ENCODE measurements around the gene RASGRF2. TPM values are rescaled to one million over a fixed set of nuclear protein-coding genes. Genes with fewer than 3 reads are reported as not detected.

RASGRF2 gene
- total and polyA plus RNA-seq, 2 of the 8 experiments (the other 6 are each of a cell fraction or from before 2014, with no cell fraction given) = 2.6 to 29.5 TPM

- H2AK5ac ChIP-seq (ENCODE audit: low read depth, low read length) = no peak overlapping the region
- no peak for FAIRE-seq
- H3K4me1 ChIP-seq (replicated peaks in 1 of 4; ENCODE audit: control insufficient read depth in 3 of 4, insufficient read depth in 4 of 4, low read length in 3 of 4) = no peaks in the 10 kb centered on the region
- H3K36me3 ChIP-seq (ENCODE audit: control insufficient read depth in 2 of 4, insufficient read depth in 4 of 4, low read length in 3 of 4) = no peaks in the 10 kb centered on the region
- ChIA-PET POLR2A (ENCODE audit: partially characterized antibody) (no interaction called here), CTCF (ENCODE audit: partially characterized antibody) (interaction anchor here (0.6 to 1.5 kb wide), 7 partner anchors 13 to 264 kb away, joined by 3 to 5 read pairs (median 4); no protein-coding TSS in a partner anchor)
- no peak overlapping the region for H2BK120ac ChIP-seq (replicated peaks; ENCODE audit: low read depth, low read length)
- no peak overlapping the region for H2BK20ac ChIP-seq (ENCODE audit: low read length)
- H3K79me2 ChIP-seq (ENCODE audit: control insufficient read depth in 1 of 2, insufficient read depth in 2 of 2, low read length in 2 of 2) = no peaks in the 10 kb centered on the region
- no peak overlapping the region for H4K91ac ChIP-seq (replicated peaks; ENCODE audit: insufficient read length, low read length)
- no peak overlapping the region for H2BK12ac ChIP-seq (ENCODE audit: low read depth, low read length)
- H4K8ac ChIP-seq (ENCODE audit: extremely low read depth, insufficient read depth, low read length) = no peak overlapping the region
- H3K4me3 ChIP-seq (ENCODE audit: extremely low read depth in 1 of 4, insufficient read depth in 2 of 4, low read depth in 3 of 4, low read length in 4 of 4) = no peak overlapping the region
- H3K23me2 ChIP-seq (ENCODE audit: low read depth, low read length) = no peaks in the 10 kb centered on the region
- H2AFZ ChIP-seq (ENCODE audit: low read length) = no peak overlapping the region
- 79% methylated on average over 4 of the region's 4 CpGs; no CpG with 5 or more reads in 1 of the 2 experiments for WGBS, 2 experiments (ENCODE audit: extremely low coverage in 1 of 2, insufficient coverage in 1 of 2, insufficient read length in 1 of 2, insufficient replicate concordance in 2 of 2, low coverage in 1 of 2, low lambda C conversion rate in 2 of 2, missing lambda C conversion rate in 1 of 2)
- no peak overlapping the region for H3K18ac ChIP-seq (ENCODE audit: extremely low read depth, low read length)
- no peaks in the 10 kb centered on the region for H3K79me1 ChIP-seq (ENCODE audit: low read depth, low read length)
- H4K5ac ChIP-seq (ENCODE audit: insufficient read length, low read depth, low read length) = no peak overlapping the region
- H3K27me3 ChIP-seq (replicated peaks in 1 of 4; ENCODE audit: control insufficient read depth in 3 of 4, extremely low read depth in 1 of 4, insufficient read depth in 3 of 4, low read length in 3 of 4) = no peaks in the 10 kb centered on the region
- H3K4me2 ChIP-seq (ENCODE audit: insufficient read depth in 1 of 2, low read depth in 2 of 2, low read length in 2 of 2) = no peak overlapping the region
- no peak overlapping the region for H3K27ac ChIP-seq (ENCODE audit: low read depth, low read length)
- H3K9ac ChIP-seq (replicated peaks in 1 of 4; ENCODE audit: extremely low read depth in 1 of 4, low read depth in 3 of 4, low read length in 3 of 4) = no peak overlapping the region
- no peak overlapping the region for H3K56ac ChIP-seq (replicated peaks; ENCODE audit: insufficient read length, low read depth, low read length)
- no peaks in the 10 kb centered on the region for H4K20me1 ChIP-seq (replicated peaks in 1 of 2; ENCODE audit: control insufficient read depth in 1 of 2, insufficient read depth in 2 of 2, low read length in 2 of 2)
- no peak overlapping the region for H3K23ac ChIP-seq (ENCODE audit: insufficient read length)
- no peak for DNase-seq (ENCODE audit: low read depth in 1 of 2, low spot score in 2 of 2)
- TF ChIP-seq SP2 (IDR thresholded peaks at IDR 0.05; ENCODE audit: low read length) = no peak
- TF ChIP-seq JUND (IDR thresholded peaks at IDR 0.05; ENCODE audit: low read length) = no peak
- no peak for TF ChIP-seq GABPA (IDR thresholded peaks at IDR 0.05; ENCODE audit: borderline replicate concordance, insufficient read depth, low read length)
- TF ChIP-seq ZNF274 (IDR thresholded peaks at IDR 0.05; ENCODE audit: borderline replicate concordance, extremely low read depth, low read length) = no peak
- no peak for TF ChIP-seq JUN (IDR thresholded peaks at IDR 0.05; ENCODE audit: low read depth, low read length)
- no peak for TF ChIP-seq TCF12 (IDR thresholded peaks at IDR 0.05; ENCODE audit: low read depth, low read length)
- no peak for TF ChIP-seq SAP30 (IDR thresholded peaks at IDR 0.05; ENCODE audit: insufficient read depth, insufficient replicate concordance, low read length)
- no peak for TF ChIP-seq PHF8 (conservative IDR thresholded peaks at IDR 0.05; ENCODE audit: low read depth, low read length)
- no peak for TF ChIP-seq KDM4A (IDR thresholded peaks at IDR 0.05; ENCODE audit: low read depth, low read length, severe bottlenecking)
- H2BK15ac ChIP-seq (ENCODE audit: low read length) = no peak overlapping the region
- no peak overlapping the region for H3K4ac ChIP-seq (replicated peaks; ENCODE audit: insufficient read length, low read depth, low read length)
- H3K9me3 ChIP-seq (ENCODE audit: insufficient read depth in 2 of 2, low read depth in 1 of 2, low read length in 1 of 2) = no peaks in the 10 kb centered on the region
- H3K14ac ChIP-seq (ENCODE audit: insufficient read length) = no peak overlapping the region
- H2BK5ac ChIP-seq (ENCODE audit: low read depth, low read length) = no peak overlapping the region
Measured at GRCh38 chr5:81208904-81209303, 248.7 kb downstream of the RASGRF2 start.

Data from H1 (cell line).